ENCODE data around the gene RSPH6A.

RSPH6A gene

GRCh38 chr19:45824531-45825262, 9.6 kb upstream of the RSPH6A start:
- DNase-seq, result no peak

GRCh38 chr19:45824041-45824471, 8.9 kb upstream of the RSPH6A start:
- no peak for DNase-seq

GRCh38 chr19:45823182-45823581, 8.1 kb upstream of the RSPH6A start:
- no peak for DNase-seq

GRCh38 chr19:45822716-45823115, 7.6 kb upstream of the RSPH6A start:
- DNase-seq, result no peak

GRCh38 chr19:45821570-45821969, 6.5 kb upstream of the RSPH6A start:
- no peak for DNase-seq

- no peak for DNase-seq
These were observed 6.0 kb upstream of the RSPH6A start for GRCh38 chr19:45821103-45821521.

- DNase-seq, result no peak
These were observed 5.5 kb upstream of the RSPH6A start for GRCh38 chr19:45820413-45821102.

- no peak for DNase-seq
These were observed 4.7 kb upstream of the RSPH6A start for GRCh38 chr19:45819769-45820168.

- DNase-seq, result no peak
These were observed 2.7 kb upstream of the RSPH6A start for GRCh38 chr19:45817725-45818301.

GRCh38 chr19:45817010-45817724, 2.1 kb upstream of the RSPH6A start:
- DNase-seq, result peak; percentile 80 to 99

- no peak for DNase-seq
These were observed 1.3 kb upstream of the RSPH6A start for GRCh38 chr19:45816236-45817009.

- DNase-seq, result no peak
These were observed 541 bp upstream of the RSPH6A start for GRCh38 chr19:45815481-45816216.

GRCh38 chr19:45814166-45814780, 835 bp downstream of the RSPH6A start:
- no peak for DNase-seq

- DNase-seq, result no peak
These were observed 2.8 kb downstream of the RSPH6A start for GRCh38 chr19:45812297-45812696.

- DNase-seq, result peak in 1 of 2 donors; percentile 27
These were observed 5.4 kb downstream of the RSPH6A start for GRCh38 chr19:45809643-45810159.

- DNase-seq, result no peak
These were observed 9.4 kb downstream of the RSPH6A start for GRCh38 chr19:45805719-45806118.

GRCh38 chr19:45804959-45805230, 10.2 kb downstream of the RSPH6A start:
- no peak for DNase-seq

GRCh38 chr19:45804140-45804958, 10.8 kb downstream of the RSPH6A start:
- no peak for DNase-seq

- no peak for DNase-seq
These were observed 13.4 kb downstream of the RSPH6A start for GRCh38 chr19:45801603-45802175.

GRCh38 chr19:45800070-45800553, 15.0 kb downstream of the RSPH6A start:
- peak; percentile 31 to 80 for DNase-seq
